Activated T-cell treated with anti-CD3 and anti-CD28 coated beads, Interleukin-2, amount 50 U/mL, for 1 hour (primary cell): ENCODE measurements around the gene CACNA1S.

Source experiments
- DNase-seq: peaks from one replicate; pipeline ENCODE4 v3.0.0-alpha.2; 2020

The CACNA1S gene

DNA sequence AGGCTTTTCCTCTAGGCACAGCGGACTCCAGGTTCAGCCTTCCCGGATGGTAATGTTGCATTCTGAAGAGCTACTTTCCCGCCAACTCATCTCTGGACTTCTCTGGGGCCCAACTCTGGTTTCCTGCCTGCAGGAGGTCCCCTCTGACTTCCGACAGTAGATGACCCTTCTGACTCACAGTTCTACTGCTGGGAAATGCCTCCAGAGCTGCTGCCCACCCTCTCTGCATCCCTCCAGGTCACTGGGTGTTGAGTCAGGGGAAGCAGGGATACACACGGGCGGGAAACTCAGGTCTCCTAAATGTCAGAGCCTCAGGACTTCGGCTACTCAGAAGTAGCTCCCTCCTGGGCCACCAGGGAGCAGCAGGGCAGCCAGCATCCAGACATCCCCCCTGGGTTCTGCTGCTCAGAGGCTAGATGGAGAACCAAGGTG lies 86.6 kb downstream of the CACNA1S start:
- no peak for DNase-seq

DNA sequence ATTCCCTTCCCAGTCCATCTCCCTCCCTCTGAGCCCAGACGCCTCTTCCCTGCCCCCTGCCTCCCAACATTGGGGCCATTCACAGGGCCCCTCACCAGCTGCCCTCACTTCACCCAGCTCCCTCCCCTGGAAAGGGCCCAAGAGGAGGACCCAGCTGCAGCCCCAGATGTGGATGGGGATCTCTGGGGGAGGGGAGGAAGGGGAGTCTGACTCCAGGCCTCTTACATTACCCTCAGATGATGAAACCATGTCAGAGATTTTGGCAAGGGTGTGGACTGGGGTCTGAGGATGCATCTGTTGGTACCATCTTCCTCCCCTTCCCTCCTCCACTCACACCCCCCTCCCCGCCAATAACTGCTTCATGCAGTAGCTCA lies 87.6 kb downstream of the CACNA1S start:
- no peak for DNase-seq

- no peak for DNase-seq
Measured at GRCh38 chr1:201023920-201024624, 88.2 kb downstream of the CACNA1S start.

- DNase-seq = peak; percentile 94
Measured at GRCh38 chr1:201023517-201023902, 88.7 kb downstream of the CACNA1S start, which contains the start of gene KIF21B. Gene KIF21B, minus strand, starts transcription at chr1:201023714. Its CDS starts 331 bp downstream, at chr1:201023383.

- peak; percentile 44 for DNase-seq
Measured at GRCh38 chr1:201022820-201023516, 89.3 kb downstream of the CACNA1S start.

DNA sequence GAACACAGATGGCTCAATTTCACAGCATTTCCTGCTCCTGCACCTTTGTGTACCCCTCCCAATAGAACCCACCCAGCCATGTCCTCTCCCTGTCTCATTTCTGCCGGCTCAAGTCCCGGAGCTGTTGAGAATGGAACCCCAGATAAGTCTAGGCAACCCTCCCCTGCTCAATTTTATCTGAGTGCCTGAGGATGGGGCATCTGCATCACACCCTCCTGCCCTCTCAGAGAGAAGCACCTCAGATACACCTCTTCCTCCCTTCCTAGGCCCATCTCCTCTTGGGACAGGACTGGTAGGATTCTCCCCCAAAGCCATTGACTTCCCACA lies 89.8 kb downstream of the CACNA1S start:
- DNase-seq = no peak

- DNase-seq = no peak
Measured at GRCh38 chr1:201021630-201022492, 90.4 kb downstream of the CACNA1S start.

DNA sequence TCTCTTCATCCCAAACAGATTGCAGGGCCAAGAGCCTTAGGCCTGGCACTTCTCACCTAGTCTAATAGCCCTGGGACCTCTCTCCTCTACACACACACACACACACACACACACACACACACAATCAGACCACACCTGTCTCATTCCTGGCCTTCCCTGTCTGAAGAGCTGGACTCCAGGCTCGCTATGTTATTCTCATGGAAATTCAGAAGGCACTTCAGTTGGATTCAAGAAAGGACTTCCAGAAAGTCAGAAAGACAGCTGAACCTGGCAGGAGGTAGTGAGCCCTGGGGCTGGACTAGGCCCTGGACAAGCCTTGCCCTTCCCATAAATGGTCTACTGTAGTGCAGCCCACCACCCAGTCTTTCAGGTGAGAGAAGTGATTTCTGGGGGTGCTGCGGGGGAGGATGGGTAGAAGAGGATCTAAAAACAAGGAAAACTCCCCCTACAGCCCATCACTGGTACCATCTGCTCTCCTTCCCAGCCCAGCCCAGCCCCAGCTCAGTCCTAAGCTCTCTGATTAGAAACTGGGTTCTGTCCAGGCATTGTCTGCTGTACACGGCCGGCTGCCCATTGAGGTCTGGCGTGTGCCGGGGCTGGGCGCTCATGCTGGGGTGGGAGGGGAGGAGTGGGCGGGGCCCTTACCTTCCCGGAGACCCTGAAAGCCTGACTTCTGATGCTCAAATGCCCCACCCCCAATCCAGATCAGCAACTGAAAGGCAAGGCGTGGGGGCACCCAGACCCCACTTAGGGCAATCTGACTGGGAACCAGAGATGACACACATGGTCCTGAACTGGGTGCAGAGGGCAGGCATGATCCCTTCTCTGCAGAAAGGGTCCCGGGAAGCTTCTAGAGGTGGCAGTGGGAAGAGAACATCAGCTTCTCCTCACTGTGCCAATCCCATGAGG lies 91.3 kb downstream of the CACNA1S start:
- DNase-seq = peak; percentile 40

GRCh38 chr1:201020040-201020591 lies 92.1 kb downstream of the CACNA1S start:
- no peak for DNase-seq

DNA sequence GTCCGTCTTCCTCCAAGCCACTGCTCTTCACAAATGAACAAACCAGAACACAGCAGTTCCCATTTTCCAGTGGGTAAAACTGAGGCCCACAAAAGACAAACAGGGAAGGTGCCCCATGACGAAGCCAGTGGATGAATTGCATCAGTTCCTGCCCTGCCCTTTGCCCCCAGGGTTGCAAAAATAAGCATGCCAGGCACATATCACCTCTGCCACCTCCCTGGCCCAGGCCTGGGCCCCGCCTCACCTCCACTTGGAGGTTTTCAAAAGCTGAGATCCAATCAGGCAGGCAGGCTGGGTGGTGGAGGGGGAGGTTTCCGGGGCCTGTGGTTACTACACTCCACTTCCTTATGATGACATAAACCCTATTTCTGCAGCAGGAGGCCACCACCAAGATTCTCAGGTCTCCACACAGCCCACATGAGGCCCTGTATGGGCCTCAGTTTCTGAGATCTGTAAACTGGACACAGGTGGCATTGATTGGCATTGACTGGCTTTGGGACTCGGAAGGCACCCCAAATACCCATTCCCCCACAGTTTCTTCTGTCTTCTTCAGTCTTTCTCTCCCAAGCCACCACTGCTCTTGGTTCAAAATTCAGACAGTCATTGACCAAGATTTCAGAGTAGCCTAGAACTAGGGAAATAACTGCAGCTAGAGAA lies 92.8 kb downstream of the CACNA1S start:
- peak; percentile 85 for DNase-seq

DNA sequence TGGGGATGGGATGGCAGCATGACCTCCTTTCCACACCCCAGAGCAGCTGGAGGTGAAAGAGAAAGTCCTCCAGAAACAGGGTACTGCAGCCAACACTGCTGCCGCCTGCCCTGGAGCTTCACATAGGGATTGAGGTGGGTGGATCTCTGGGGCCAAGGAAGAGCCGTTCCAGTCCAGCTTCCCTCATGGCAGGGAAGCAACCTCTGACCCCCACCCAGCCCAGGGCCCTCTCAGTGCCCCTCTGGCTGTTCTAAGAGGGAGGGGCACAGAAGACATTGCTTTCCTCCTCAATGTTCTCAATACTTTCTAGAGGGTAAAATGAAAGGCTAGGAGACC lies 94.4 kb downstream of the CACNA1S start:
- no peak for DNase-seq

DNA sequence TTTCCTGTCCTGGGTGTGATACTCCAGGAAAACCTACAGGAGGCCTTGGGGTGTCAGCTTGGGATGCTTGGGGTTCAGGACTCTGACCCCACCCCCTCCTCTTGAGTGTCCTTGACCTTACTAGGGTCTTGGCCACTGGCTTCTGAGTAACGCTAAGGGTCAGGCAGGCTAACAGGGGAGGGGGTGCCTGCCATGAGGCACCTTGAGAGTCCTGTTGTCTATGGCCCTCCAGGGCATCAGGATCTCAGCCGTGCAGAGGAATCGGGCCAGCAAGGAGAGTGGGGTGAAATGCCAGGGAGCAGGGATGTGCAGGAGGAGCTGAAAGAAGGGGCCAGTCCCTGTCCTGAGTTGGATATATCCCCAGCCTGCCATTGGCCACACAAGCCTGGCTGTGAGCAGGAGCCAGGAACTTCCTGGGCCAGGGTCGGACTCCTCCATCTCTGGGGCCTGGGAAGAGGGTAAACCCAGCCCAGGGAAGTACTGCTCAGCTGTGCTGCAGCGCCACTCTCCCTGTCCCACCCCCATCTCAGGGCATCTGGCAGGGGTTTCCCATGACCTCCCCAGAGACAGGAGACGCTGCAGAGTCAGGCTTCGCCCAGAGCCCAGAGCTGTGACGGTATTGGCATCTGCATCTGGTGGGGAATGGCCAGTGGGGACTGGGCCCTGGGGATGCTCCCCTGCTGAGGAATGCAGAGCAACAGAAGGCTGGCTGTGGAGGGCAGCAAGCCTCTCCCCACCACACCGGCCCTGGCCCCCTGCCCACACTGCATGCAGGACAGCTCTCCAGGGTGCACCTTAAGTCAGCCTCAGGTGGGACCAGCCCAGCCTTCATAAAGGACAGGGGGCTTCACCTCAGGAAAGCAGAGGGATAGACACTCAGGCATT lies 95.0 kb downstream of the CACNA1S start:
- DNase-seq = no peak

DNA sequence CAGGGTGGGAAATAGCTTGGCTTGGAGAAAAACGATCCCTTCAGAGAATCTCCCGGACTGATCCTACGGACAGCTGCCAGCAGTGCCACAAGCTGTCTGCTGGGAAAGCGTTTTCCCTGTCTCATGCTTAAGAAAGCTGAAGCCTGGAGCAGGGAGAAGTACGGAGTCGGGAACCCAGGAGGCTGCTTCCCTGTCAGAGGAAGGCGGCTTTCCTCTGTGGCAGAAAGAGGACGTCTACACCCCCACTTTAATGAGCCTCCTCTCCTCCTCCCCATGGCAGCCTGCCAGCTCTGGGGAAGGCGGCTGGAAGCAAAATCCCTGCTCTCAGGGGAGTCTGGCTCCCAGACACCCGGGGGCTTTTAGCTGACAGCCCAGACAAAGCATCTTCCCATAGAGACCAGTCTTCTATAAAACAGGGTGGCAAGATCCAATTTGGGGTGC lies 96.0 kb downstream of the CACNA1S start:
- no peak for DNase-seq

GRCh38 chr1:201015551-201016091 lies 96.6 kb downstream of the CACNA1S start:
- DNase-seq = no peak

- DNase-seq = no peak
Measured at GRCh38 chr1:201014816-201015200, 97.4 kb downstream of the CACNA1S start.

DNA sequence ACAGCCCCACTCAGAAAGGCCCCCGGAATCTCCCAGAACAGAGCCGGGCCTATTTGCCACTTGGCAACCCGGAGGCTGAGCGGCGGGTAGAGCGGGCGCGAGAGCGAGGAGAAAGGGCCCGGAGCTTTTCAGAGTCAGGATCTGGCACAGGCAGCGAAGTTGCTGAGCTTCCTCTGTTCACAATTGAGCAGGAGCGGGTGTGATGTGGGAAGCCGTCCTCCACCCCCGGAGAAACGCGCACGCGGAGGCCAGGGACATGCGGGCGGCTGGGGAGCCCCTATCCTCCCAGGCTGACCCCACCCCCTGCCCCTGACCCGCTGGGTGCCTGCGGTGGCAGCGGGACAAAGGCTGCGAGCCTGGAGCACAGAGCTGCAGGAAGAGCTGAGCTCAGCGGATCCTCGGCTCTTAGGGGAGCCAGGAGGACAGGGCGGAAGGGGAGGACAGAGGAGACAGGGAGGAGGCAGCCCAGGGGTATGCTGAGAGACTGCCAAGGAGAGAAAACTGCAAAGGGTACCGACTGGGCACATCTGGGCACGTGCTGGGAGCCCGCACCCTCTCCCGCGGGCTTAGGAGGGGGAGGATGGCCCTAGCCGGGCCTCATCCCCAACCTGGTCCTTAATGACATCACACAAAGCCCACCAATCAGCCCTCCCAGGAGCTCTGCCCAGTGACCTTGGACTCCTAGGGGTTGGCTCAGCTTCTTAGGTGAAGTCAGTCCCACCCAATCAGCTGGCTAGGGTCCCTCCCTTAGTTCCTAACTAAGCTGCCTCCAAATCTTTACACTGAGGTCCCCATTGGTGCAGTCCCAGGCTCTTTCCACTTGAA lies 98.0 kb downstream of the CACNA1S start:
- no peak for DNase-seq

DNA sequence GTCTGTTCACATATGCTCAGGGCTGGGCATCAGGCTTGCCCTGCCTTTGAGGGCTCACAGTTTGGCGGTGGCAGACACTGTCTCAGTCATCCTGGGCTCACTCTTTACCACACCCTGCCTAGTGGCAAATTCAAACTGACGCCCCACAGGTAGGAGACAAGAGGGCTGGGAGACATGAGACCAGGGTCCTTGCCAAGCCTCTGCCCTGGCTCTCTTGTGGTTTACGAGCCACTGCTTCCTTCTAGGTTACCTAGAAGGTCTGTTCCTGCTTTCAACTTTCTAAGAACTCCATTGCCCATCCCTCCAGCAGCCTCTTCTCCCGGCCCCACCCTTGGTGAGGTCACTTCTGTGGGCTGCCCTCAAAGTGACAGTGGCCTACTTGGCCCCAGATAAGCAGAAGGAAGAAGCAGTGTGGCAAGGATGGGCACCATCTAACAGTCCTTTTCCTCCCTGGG lies 99.2 kb downstream of the CACNA1S start:
- no peak for DNase-seq

DNA sequence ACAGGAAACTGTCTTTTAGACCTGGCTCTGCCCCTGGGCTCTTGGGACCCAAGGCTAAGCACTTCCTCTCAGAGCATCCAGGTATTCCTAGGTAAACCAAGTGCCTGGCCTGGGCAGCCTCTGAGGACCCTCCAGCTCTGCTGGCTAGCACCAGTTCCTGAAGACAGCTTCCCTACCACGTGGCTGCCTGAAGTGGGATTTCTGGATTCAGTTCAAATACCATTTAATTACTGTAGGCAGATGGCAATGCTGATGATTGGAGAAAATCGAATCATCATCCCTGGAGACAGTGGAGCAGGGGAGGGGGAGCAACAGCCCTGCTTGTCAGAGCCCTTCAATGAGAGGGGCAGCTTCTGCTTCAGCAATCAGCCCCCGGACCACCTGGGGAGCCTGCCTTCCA lies 100.6 kb downstream of the CACNA1S start:
- DNase-seq = no peak

DNA sequence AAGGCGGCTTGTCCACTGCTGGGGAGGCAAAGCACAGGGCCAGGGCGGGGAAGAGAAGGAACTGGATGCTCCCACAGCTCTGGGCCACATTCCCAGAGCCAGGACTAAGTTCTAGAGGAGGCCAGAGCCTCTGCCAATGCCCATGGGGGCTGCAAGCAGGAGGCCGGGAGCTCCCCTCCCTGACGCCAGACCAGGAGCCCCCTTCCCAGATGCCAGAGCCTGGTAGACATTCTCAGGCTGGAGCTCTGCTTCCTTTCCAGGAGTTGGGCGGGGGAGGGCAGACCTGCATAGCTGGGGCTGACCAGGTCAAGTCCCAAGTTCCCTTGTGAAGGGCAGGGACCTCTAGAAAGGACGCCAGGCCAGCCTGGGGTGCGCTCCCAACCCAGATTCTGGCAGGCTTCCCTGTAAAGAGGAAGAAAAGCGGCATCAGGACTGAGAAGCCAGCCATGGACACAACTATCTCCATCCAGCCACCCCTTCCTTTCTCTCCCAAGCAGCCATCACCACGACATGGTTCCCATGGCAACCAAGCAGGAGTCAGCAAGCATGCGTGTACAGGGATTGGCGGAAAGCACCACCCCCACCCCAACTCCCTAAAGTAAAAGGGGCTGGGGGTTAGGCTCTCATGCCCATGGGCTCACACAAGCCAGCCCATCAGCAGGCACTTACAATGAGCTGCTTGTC lies 102.1 kb downstream of the CACNA1S start:
- no peak for DNase-seq
